ENCODE data around the gene YY1. TPM values are rescaled to one million over a fixed set of nuclear protein-coding genes. Genes with fewer than 3 reads are reported as not detected.

YY1 gene
- total RNA-seq, result 89.0 to 94.5 TPM (median 91.9 TPM) in 3 replicates

DNA sequence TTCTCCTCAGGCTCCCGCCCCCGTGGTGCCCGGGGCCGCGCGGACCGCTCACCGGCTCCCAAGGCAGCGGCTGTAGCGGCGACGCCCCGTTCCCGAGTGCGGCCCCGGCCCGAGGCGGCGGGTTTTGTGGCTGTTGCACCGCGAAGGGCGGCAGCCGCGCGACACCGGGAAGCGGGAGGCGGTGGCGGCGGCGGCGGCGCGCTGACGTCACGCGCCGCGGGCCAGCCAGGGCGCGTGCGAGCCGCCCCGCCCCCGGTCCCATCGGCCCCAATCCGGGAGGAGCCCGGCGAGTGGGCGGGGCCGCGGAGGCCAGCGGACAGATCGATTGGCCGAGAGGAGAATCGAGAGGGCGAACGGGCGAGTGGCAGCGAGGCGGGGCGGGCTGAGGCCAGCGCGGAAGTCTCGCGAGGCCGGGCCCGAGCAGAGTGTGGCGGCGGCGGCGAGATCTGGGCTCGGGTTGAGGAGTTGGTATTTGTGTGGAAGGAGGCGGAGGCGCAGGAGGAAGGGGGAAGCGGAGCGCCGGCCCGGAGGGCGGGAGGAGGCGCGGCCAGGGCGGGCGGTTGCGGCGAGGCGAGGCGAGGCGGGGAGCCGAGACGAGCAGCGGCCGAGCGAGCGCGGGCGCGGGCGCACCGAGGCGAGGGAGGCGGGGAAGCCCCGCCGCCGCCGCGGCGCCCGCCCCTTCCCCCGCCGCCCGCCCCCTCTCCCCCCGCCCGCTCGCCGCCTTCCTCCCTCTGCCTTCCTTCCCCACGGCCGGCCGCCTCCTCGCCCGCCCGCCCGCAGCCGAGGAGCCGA lies at the start of gene YY1:
Gene YY1, plus strand, starts transcription at position 726 of the 792 bp plus-strand sequence. CDS start 101 bp downstream, outside the sequence.
- no peaks in the 10 kb centered on the region for H3K27me3 Mint-ChIP-seq (ENCODE audit: low read depth)
- DNase-seq (ENCODE audit: low spot score in 2 of 2, unreplicated experiment in 2 of 2), result peak; percentile 99
- H3K9me3 Mint-ChIP-seq, result no peaks in the 10 kb centered on the region
- TF ChIP-seq, protein P1, sequence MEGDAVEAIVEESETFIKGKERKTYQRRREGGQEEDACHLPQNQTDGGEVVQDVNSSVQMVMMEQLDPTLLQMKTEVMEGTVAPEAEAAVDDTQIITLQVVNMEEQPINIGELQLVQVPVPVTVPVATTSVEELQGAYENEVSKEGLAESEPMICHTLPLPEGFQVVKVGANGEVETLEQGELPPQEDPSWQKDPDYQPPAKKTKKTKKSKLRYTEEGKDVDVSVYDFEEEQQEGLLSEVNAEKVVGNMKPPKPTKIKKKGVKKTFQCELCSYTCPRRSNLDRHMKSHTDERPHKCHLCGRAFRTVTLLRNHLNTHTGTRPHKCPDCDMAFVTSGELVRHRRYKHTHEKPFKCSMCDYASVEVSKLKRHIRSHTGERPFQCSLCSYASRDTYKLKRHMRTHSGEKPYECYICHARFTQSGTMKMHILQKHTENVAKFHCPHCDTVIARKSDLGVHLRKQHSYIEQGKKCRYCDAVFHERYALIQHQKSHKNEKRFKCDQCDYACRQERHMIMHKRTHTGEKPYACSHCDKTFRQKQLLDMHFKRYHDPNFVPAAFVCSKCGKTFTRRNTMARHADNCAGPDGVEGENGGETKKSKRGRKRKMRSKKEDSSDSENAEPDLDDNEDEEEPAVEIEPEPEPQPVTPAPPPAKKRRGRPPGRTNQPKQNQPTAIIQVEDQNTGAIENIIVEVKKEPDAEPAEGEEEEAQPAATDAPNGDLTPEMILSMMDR (IDR thresholded peaks at IDR 0.05; ENCODE audit: unreplicated experiment), result no peak
- peak within 1 kb of the TSS; percentile 97 for H3K4me3 Mint-ChIP-seq
- H3K36me3 Mint-ChIP-seq, result peaks cover 3% of the 10 kb centered on the region
- H3K4me1 Mint-ChIP-seq, result peaks cover 43% of the 10 kb centered on the region
- H3K27ac Mint-ChIP-seq, result peak within 1 kb of the TSS; percentile 100

DNA sequence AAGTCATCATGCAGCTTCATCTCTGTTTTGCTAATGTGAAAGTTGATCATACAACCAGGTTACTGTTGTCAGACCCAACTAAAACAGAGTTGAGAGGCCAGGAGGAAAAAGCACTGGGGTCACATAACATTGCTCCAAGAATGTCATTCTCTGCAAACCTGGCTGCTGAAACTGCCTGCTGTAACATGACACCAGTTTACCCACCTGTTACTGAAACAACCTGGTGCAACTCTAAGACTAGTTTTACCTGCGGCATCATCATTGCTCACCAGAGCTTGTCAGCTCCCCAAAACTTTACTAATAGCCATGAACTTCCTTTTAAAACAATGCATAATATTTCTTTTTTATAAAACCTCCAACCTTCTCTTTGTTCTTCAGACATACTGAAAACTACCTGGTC lies 48.8 kb upstream of the YY1 start:
- no peak for DNase-seq (ENCODE audit: low spot score in 2 of 2, unreplicated experiment in 2 of 2)
- no peaks in the 10 kb centered on the region for H3K27me3 Mint-ChIP-seq (ENCODE audit: low read depth)
- H3K27ac Mint-ChIP-seq, result no peak overlapping the region
- no peaks in the 10 kb centered on the region for H3K9me3 Mint-ChIP-seq
- H3K4me3 Mint-ChIP-seq, result no peak overlapping the region
- TF ChIP-seq, protein P1 (IDR thresholded peaks at IDR 0.05; ENCODE audit: unreplicated experiment), result no peak
- peaks cover 12% of the 10 kb centered on the region for H3K4me1 Mint-ChIP-seq
- peaks cover 2% of the 10 kb centered on the region for H3K36me3 Mint-ChIP-seq

DNA sequence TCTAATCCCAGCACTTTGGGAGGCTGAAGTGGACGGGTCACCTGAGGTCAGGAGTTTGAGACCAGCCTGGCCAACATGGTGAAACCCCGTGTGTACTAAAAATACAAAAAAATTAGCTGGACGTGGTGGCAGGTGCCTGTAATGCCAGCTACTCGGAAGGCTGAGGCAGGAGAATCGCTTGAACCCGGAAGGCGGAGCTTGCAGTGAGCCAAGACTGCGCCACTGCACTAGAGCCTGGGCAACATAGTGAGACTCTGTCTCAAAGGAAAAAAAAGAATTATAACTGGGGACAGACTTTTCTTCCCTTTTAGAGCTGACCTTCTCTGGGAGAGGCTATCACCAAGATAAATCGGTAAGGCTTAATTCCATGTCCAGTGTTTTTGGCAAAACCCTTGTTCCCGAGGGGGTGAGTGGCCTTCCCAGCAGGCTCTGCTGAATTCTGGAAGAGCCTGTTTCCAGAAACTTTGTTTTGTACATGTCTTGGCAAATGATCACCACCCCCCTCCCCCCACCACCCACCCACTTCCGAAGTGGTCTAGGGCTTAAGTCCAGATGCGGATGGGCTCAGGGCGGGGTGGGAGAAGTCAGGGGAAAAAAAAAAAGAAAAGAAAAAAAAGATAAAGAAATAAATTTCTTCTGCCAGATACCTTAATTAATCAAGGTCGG lies 47.2 kb upstream of the YY1 start:
- no peak for DNase-seq (ENCODE audit: low spot score in 2 of 2, unreplicated experiment in 2 of 2)
- TF ChIP-seq, protein P1 (IDR thresholded peaks at IDR 0.05; ENCODE audit: unreplicated experiment), result no peak
- no peaks in the 10 kb centered on the region for H3K27me3 Mint-ChIP-seq (ENCODE audit: low read depth)
- peaks cover 2% of the 10 kb centered on the region for H3K36me3 Mint-ChIP-seq
- H3K4me3 Mint-ChIP-seq, result peak overlapping the region; percentile 65
- no peaks in the 10 kb centered on the region for H3K9me3 Mint-ChIP-seq
- peaks cover 12% of the 10 kb centered on the region for H3K4me1 Mint-ChIP-seq
- H3K27ac Mint-ChIP-seq, result no peak overlapping the region

GRCh38 chr14:100192250-100192671 lies 46.7 kb upstream of the YY1 start:
- H3K4me1 Mint-ChIP-seq, result peaks cover 12% of the 10 kb centered on the region
- H3K36me3 Mint-ChIP-seq, result peaks cover 2% of the 10 kb centered on the region
- H3K4me3 Mint-ChIP-seq, result peak overlapping the region; percentile 65
- peak overlapping the region; percentile 50 for H3K27ac Mint-ChIP-seq
- TF ChIP-seq, protein P1 (IDR thresholded peaks at IDR 0.05; ENCODE audit: unreplicated experiment), result no peak
- DNase-seq (ENCODE audit: low spot score in 2 of 2, unreplicated experiment in 2 of 2), result no peak
- H3K27me3 Mint-ChIP-seq (ENCODE audit: low read depth), result no peaks in the 10 kb centered on the region
- no peaks in the 10 kb centered on the region for H3K9me3 Mint-ChIP-seq

GRCh38 chr14:100192672-100193416 lies 46.1 kb upstream of the YY1 start:
- Mint-ChIP-seq H3K27me3 (ENCODE audit: low read depth) (no peaks in the 10 kb centered on the region), H3K4me1 (peaks cover 12% of the 10 kb centered on the region), H3K36me3 (peaks cover 2% of the 10 kb centered on the region), H3K27ac (peak overlapping the region; percentile 88), H3K9me3 (no peaks in the 10 kb centered on the region), H3K4me3 (peak overlapping the region; percentile 65)
- TF ChIP-seq, protein P1 (IDR thresholded peaks at IDR 0.05; ENCODE audit: unreplicated experiment), result peak; percentile 95
- peak; percentile 99 to 100 for DNase-seq (ENCODE audit: low spot score in 2 of 2, unreplicated experiment in 2 of 2)

Data from mesothelial cell of epicardium (in vitro differentiated cells).